GM18508 (cell line): Measurements from ENCODE around the gene GON4L.
A peak's percentile ranks its signal among the peaks of the same experiment; 100 is the strongest.
"Not testable (repeated sequence)": the region's sequence is repeated elsewhere in the genome, so short reads cannot be mapped to it uniquely, and the experiment has no call there.

ENCODE experiments used
- ATAC-seq: cut with Tn5 transposase; IDR thresholded peaks from one replicate; pipeline ENCODE4 v1.9.1; 2021; ENCODE audit warnings: moderate number of reproducible peaks; ENCODE audit not compliant: insufficient read depth, unreplicated experiment

The GON4L gene

GRCh38 chr1:155761736-155762405, 95.1 kb downstream of the GON4L start:
- ATAC-seq = no peak

- ATAC-seq = no peak
Measured at GRCh38 chr1:155760751-155761475, 96.1 kb downstream of the GON4L start.

- ATAC-seq = no peak
Measured at GRCh38 chr1:155759966-155760630, 96.9 kb downstream of the GON4L start.

- ATAC-seq = not testable (repeated sequence)
Measured at GRCh38 chr1:155759017-155759416, 98.0 kb downstream of the GON4L start.

- ATAC-seq = not testable (repeated sequence)
Measured at GRCh38 chr1:155748141-155748540, 108.9 kb downstream of the GON4L start.

- not testable (repeated sequence) for ATAC-seq
Measured at GRCh38 chr1:155747586-155747985, 109.4 kb downstream of the GON4L start.

- peak; percentile 65 for ATAC-seq
Measured at GRCh38 chr1:155745284-155746228, 111.5 kb downstream of the GON4L start.

GRCh38 chr1:155744711-155745283, 112.2 kb downstream of the GON4L start:
- no peak for ATAC-seq

GRCh38 chr1:155741908-155742307, 115.1 kb downstream of the GON4L start:
- ATAC-seq = no peak

GRCh38 chr1:155740995-155741394, 116.0 kb downstream of the GON4L start:
- ATAC-seq = no peak

GRCh38 chr1:155729031-155729898, 127.7 kb downstream of the GON4L start:
- ATAC-seq = no peak

- ATAC-seq = no peak
Measured at GRCh38 chr1:155725142-155725541, 131.9 kb downstream of the GON4L start.

- ATAC-seq = no peak
Measured at GRCh38 chr1:155719703-155720102, 137.3 kb downstream of the GON4L start.

GRCh38 chr1:155718524-155719115, 138.4 kb downstream of the GON4L start:
- ATAC-seq = not testable (repeated sequence)

- ATAC-seq = no peak
Measured at GRCh38 chr1:155717041-155717440, 140.0 kb downstream of the GON4L start.

GRCh38 chr1:155715777-155716176, 141.2 kb downstream of the GON4L start:
- no peak for ATAC-seq

GRCh38 chr1:155715056-155715455, 142.0 kb downstream of the GON4L start:
- not testable (repeated sequence) for ATAC-seq

GRCh38 chr1:155713075-155713474, 143.9 kb downstream of the GON4L start:
- ATAC-seq = no peak

GRCh38 chr1:155712636-155713035, 144.4 kb downstream of the GON4L start:
- not testable (repeated sequence) for ATAC-seq
